DND-41 (cell line): Measurements from ENCODE around the gene HSD17B2.

ENCODE experiments used
- ATAC-seq: fragments of 200-7000 bp; cut with Tn5 transposase; 3 replicates; pipeline ENCODE4 v1.9.1; 2021; ENCODE audit warnings: low read depth; ENCODE audit not compliant: insufficient read depth
- DNase-seq: peaks from one replicate; pipeline ENCODE4 v3.0.0-alpha.2; 2020
- H2AFZ ChIP-seq: 2 replicates; pipeline ENCODE4 v1.6.0; 2012; ENCODE audit warnings: low read depth, low read length
- H3K27ac ChIP-seq: 2 replicates; pipeline ENCODE4 v1.5.1; 2012; ENCODE audit warnings: low read length, inconsistent platforms
- H3K27me3 ChIP-seq: fragments of 200-600 bp; sonication (generic); 2 replicates; pipeline ENCODE4 v1.6.0; 2012; ENCODE audit warnings: low read length, mild to moderate bottlenecking, inconsistent platforms; ENCODE audit not compliant: insufficient read depth, poor library complexity
- H3K36me3 ChIP-seq: 2 replicates; pipeline ENCODE4 v1.5.1; 2012; ENCODE audit warnings: low read length, inconsistent platforms; ENCODE audit not compliant: insufficient read depth
- H3K4me1 ChIP-seq: 2 replicates; pipeline ENCODE4 v1.5.1; 2012; ENCODE audit warnings: mild to moderate bottlenecking, low read length; ENCODE audit not compliant: insufficient read depth
- H3K4me2 ChIP-seq: 2 replicates; pipeline ENCODE4 v1.6.0; 2012; ENCODE audit warnings: mild to moderate bottlenecking, moderate library complexity, low read length, inconsistent platforms; ENCODE audit not compliant: insufficient read depth
- H3K4me3 ChIP-seq, 2 experiments: fragments of 200-600 bp in 1 of 2; shearing (Covaris generic) in 1 of 2; 2 replicates each; pipeline ENCODE4 v1.5.1; 2012 to 2016; ENCODE audit warnings: inconsistent platforms in 2 of 2, low read length in 2 of 2, mild to moderate bottlenecking in 2 of 2, low read depth in 1 of 2, moderate library complexity in 1 of 2
- H3K79me2 ChIP-seq: 2 replicates; pipeline ENCODE4 v1.6.0; 2012; ENCODE audit warnings: low read length, inconsistent platforms; ENCODE audit not compliant: insufficient read depth
- H3K9ac ChIP-seq: 2 replicates; pipeline ENCODE4 v1.6.0; 2012; ENCODE audit warnings: low read depth, mild to moderate bottlenecking, inconsistent platforms, low read length, moderate library complexity
- H3K9me3 ChIP-seq: 2 replicates; pipeline ENCODE4 v1.5.1; 2012; ENCODE audit warnings: low read length, moderate library complexity, mild to moderate bottlenecking, inconsistent platforms; ENCODE audit not compliant: insufficient read depth, severe bottlenecking
- H4K20me1 ChIP-seq: 2 replicates; pipeline ENCODE4 v1.6.0; 2012; ENCODE audit warnings: low read length; ENCODE audit not compliant: insufficient read depth
- CTCF ChIP-seq: IDR thresholded peaks from 2 replicates; pipeline ENCODE4 v1.5.1; 2012; ENCODE audit warnings: borderline replicate concordance, low read length, moderate library complexity, mild to moderate bottlenecking; ENCODE audit not compliant: poor library complexity, severe bottlenecking; ENCODE audit errors: extremely low read depth
- EZH2 ChIP-seq: IDR thresholded peaks from 3 replicates; pipeline ENCODE4 v1.6.1; 2012; ENCODE audit warnings: borderline replicate concordance, low read depth, mild to moderate bottlenecking, moderate library complexity, low read length, inconsistent platforms; ENCODE audit not compliant: severe bottlenecking

Gene HSD17B2

GRCh38 chr16:82146957-82147356 is 111.9 kb downstream of the HSD17B2 start:
- H2AFZ ChIP-seq, result no peak overlapping the region
- DNase-seq, result no peak
- no peaks in the 10 kb centered on the region for H4K20me1 ChIP-seq
- H3K27ac ChIP-seq, result no peak overlapping the region
- no peaks in the 10 kb centered on the region for H3K9me3 ChIP-seq
- H3K9ac ChIP-seq, result no peak overlapping the region
- no peak for TF ChIP-seq EZH2
- no peak for TF ChIP-seq CTCF
- ATAC-seq, result no peak
- H3K79me2 ChIP-seq, result no peaks in the 10 kb centered on the region
- no peaks in the 10 kb centered on the region for H3K27me3 ChIP-seq
- H3K36me3 ChIP-seq, result peaks cover 57% of the 10 kb centered on the region
- H3K4me2 ChIP-seq, result no peak overlapping the region
- no peak overlapping the region for H3K4me3 ChIP-seq
- no peaks in the 10 kb centered on the region for H3K4me1 ChIP-seq

GRCh38 chr16:82147546-82147945 is 112.5 kb downstream of the HSD17B2 start:
- peaks cover 59% of the 10 kb centered on the region for H3K36me3 ChIP-seq
- H3K79me2 ChIP-seq, result peaks cover 3% of the 10 kb centered on the region; the same call in 1 of the 2 replicates
- no peak overlapping the region for H3K27ac ChIP-seq
- no peak overlapping the region for H3K9ac ChIP-seq
- TF ChIP-seq CTCF (no peak), EZH2 (no peak)
- no peaks in the 10 kb centered on the region for H3K4me1 ChIP-seq
- H4K20me1 ChIP-seq, result 0 out of 2 replicates have a peak, but pooled peaks cover 2% of the 10 kb centered on the region
- DNase-seq, result no peak
- H3K27me3 ChIP-seq, result no peaks in the 10 kb centered on the region
- H3K4me3 ChIP-seq, result no peak overlapping the region
- H3K9me3 ChIP-seq, result no peaks in the 10 kb centered on the region
- H2AFZ ChIP-seq, result no peak overlapping the region
- no peak overlapping the region for H3K4me2 ChIP-seq
- no peak for ATAC-seq
